Chondrocyte (in vitro differentiated cells): ENCODE measurements around the gene NISCH. TPM values are rescaled to one million over a fixed set of nuclear protein-coding genes. Genes with fewer than 3 reads are reported as not detected.

ENCODE experiments used
- DNase-seq: peaks from one replicate; pipeline ENCODE4 v3.0.0; 2021; ENCODE audit warnings: mixed read lengths, low spot score
- H3K27ac Mint-ChIP-seq: one replicate; pipeline ENCODE4 v1.8.0; 2021; ENCODE audit warnings: mild to moderate bottlenecking, moderate library complexity, mixed read lengths; ENCODE audit not compliant: unreplicated experiment
- H3K27me3 Mint-ChIP-seq: 2 replicates; pipeline ENCODE4 v1.8.0; 2021; ENCODE audit warnings: low read depth, mixed read lengths
- H3K36me3 Mint-ChIP-seq: 2 replicates; pipeline ENCODE4 v1.8.0; 2021; ENCODE audit warnings: low read depth, mixed read lengths
- H3K4me1 Mint-ChIP-seq: 2 replicates; pipeline ENCODE4 v1.8.0; 2021; ENCODE audit warnings: low read depth, mild to moderate bottlenecking, mixed read lengths
- H3K4me3 Mint-ChIP-seq: one replicate; pipeline ENCODE4 v1.8.0; 2021; ENCODE audit warnings: mild to moderate bottlenecking, moderate library complexity, mixed read lengths; ENCODE audit not compliant: unreplicated experiment
- H3K9me3 Mint-ChIP-seq: 2 replicates; pipeline ENCODE4 v1.8.0; 2021; ENCODE audit warnings: low read depth, mixed read lengths
- CTCF ChIP-seq: fragments of 200-600 bp; sonication (generic); IDR thresholded peaks from 2 replicates; pipeline ENCODE4 v1.5.0; 2021; ENCODE audit warnings: antibody characterized with exemption, mild to moderate bottlenecking, moderate library complexity
- total RNA-seq: library from RNA; stranded (reverse); gene quantifications from 3 replicates; pipeline ENCODE4 v1.2.1, GENCODE V29; 2021

The NISCH gene
- total RNA-seq, 1 donor from 2014 or later = 101 TPM

- no peak overlapping the region for H3K27ac Mint-ChIP-seq
- no peak for TF ChIP-seq CTCF
- no peaks in the 10 kb centered on the region for H3K27me3 Mint-ChIP-seq
- H3K9me3 Mint-ChIP-seq = no peaks in the 10 kb centered on the region
- no peaks in the 10 kb centered on the region for H3K4me1 Mint-ChIP-seq
- DNase-seq = no peak
- no peak overlapping the region for H3K4me3 Mint-ChIP-seq
- peaks cover 6% of the 10 kb centered on the region for H3K36me3 Mint-ChIP-seq
Measured at GRCh38 chr3:52519445-52520140, 64.2 kb downstream of the NISCH start.

- Mint-ChIP-seq H3K36me3 (peaks cover 6% of the 10 kb centered on the region), H3K27me3 (no peaks in the 10 kb centered on the region), H3K9me3 (no peaks in the 10 kb centered on the region), H3K27ac (no peak overlapping the region), H3K4me3 (no peak overlapping the region), H3K4me1 (no peaks in the 10 kb centered on the region)
- no peak for TF ChIP-seq CTCF
- no peak for DNase-seq
Measured at GRCh38 chr3:52520141-52520667, 64.8 kb downstream of the NISCH start.

- TF ChIP-seq CTCF = no peak
- Mint-ChIP-seq H3K4me3 (no peak overlapping the region), H3K27ac (no peak overlapping the region), H3K4me1 (no peaks in the 10 kb centered on the region), H3K36me3 (peaks cover 9% of the 10 kb centered on the region), H3K27me3 (no peaks in the 10 kb centered on the region), H3K9me3 (no peaks in the 10 kb centered on the region)
- no peak for DNase-seq
Measured at GRCh38 chr3:52520716-52521487, 65.5 kb downstream of the NISCH start.

- no peaks in the 10 kb centered on the region for H3K9me3 Mint-ChIP-seq
- no peak for TF ChIP-seq CTCF
- H3K27ac Mint-ChIP-seq = no peak overlapping the region
- no peak overlapping the region for H3K4me3 Mint-ChIP-seq
- peaks cover 13% of the 10 kb centered on the region for H3K36me3 Mint-ChIP-seq
- peak; percentile 90 for DNase-seq
- no peaks in the 10 kb centered on the region for H3K4me1 Mint-ChIP-seq
- no peaks in the 10 kb centered on the region for H3K27me3 Mint-ChIP-seq
Measured at GRCh38 chr3:52521488-52521824, 66.1 kb downstream of the NISCH start.

GRCh38 chr3:52521881-52522650 lies 66.7 kb downstream of the NISCH start:
- no peak for TF ChIP-seq CTCF
- H3K36me3 Mint-ChIP-seq = peaks cover 14% of the 10 kb centered on the region
- H3K27ac Mint-ChIP-seq = no peak overlapping the region

More at GRCh38 chr3:52521881-52522650, 66.7 kb downstream of the NISCH start:
- H3K4me1 Mint-ChIP-seq = no peaks in the 10 kb centered on the region
- peak; percentile 86 for DNase-seq
- H3K27me3 Mint-ChIP-seq = no peaks in the 10 kb centered on the region
- H3K9me3 Mint-ChIP-seq = no peaks in the 10 kb centered on the region
- no peak overlapping the region for H3K4me3 Mint-ChIP-seq
